HEK293 (cell line): ENCODE results near the gene HRC.
A peak's percentile ranks its signal among the peaks of the same experiment; 100 is the strongest.

Experiments
- CTCF ChIA-PET: fragments of 350-600 bp; formaldehyde crosslinking; extraction: SDS; loops from one replicate; lab custom pipeline; 2021; ENCODE audit warnings: antibody characterized with exemption; lab: Yijun Ruan, JAX
- POLR2A ChIA-PET: fragments of 300-600 bp; formaldehyde crosslinking; extraction: SDS; loops from one replicate; lab custom pipeline; 2020; ENCODE audit warnings: antibody characterized with exemption, inconsistent platforms; lab: Yijun Ruan, JAX
- H3K27ac ChIP-seq: fragments of 200-500 bp; sonication (Bioruptor generic); 2 replicates; pipeline ENCODE4 v1.5.1; 2014; ENCODE audit warnings: low read depth, low read length, control low read depth, inconsistent platforms; ENCODE audit errors: extremely low read depth
- H3K36me3 ChIP-seq, 2 experiments: fragments of 200-500 bp in 1 of 2; sonication (Bioruptor generic) in 1 of 2; 1 replicate in 1 of 2; 2 replicates in 1 of 2; pipeline ENCODE4 v1.5.1; 2014 to 2017; ENCODE audit warnings: inconsistent platforms in 2 of 2, low read length in 2 of 2; ENCODE audit not compliant: control insufficient read depth in 2 of 2, insufficient read depth in 1 of 2
- H3K4me1 ChIP-seq: fragments of 200-500 bp; sonication (Bioruptor generic); 2 replicates; pipeline ENCODE4 v1.5.1; 2014; ENCODE audit warnings: mild to moderate bottlenecking, low read length, inconsistent platforms; ENCODE audit not compliant: control insufficient read depth, insufficient read depth
- H3K4me3 ChIP-seq: 2 replicates; pipeline ENCODE4 v1.5.1; 2011; ENCODE audit warnings: low read depth, mild to moderate bottlenecking, control low read depth, low read length, moderate library complexity
- H3K9me3 ChIP-seq: fragments of 200-500 bp; sonication (Bioruptor generic); 2 replicates; pipeline ENCODE4 v1.5.1; 2014; ENCODE audit warnings: low read depth, low read length, inconsistent platforms; ENCODE audit not compliant: control insufficient read depth, insufficient read depth
- BCL6B ChIP-seq: fragments of 450-650 bp; formaldehyde crosslinking; IDR thresholded peaks from 2 replicates; pipeline ENCODE4 v1.5.1; 2017; ENCODE audit warnings: missing biosample characterization, missing genetic modification characterization
- GLI2 ChIP-seq: fragments of 450-650 bp; formaldehyde crosslinking; IDR thresholded peaks from 2 replicates; pipeline ENCODE4; 2017; ENCODE audit warnings: missing biosample characterization, missing genetic modification characterization, low read depth, borderline replicate concordance
- HOXC10 ChIP-seq: sonication (generic); formaldehyde crosslinking; IDR thresholded peaks from 2 replicates; pipeline ENCODE4 v1.8.1; 2023; ENCODE audit warnings: mild to moderate bottlenecking, missing genetic modification reagents
- ZBTB17 ChIP-seq: fragments of 450-650 bp; formaldehyde crosslinking; IDR thresholded peaks from 2 replicates; pipeline ENCODE4 v1.5.1; 2016; ENCODE audit warnings: missing biosample characterization, missing genetic modification characterization
- ZBTB21 ChIP-seq: fragments of 450-650 bp; formaldehyde crosslinking; IDR thresholded peaks from 2 replicates; pipeline ENCODE4 v1.5.1; 2017; ENCODE audit warnings: missing biosample characterization, missing genetic modification characterization
- ZBTB26 ChIP-seq: fragments of 450-650 bp; formaldehyde crosslinking; optimal IDR thresholded peaks from 2 replicates; pipeline ENCODE3; 2016; ENCODE audit warnings: missing biosample characterization, mild to moderate bottlenecking, missing genetic modification characterization
- ZBTB44 ChIP-seq: fragments of 450-650 bp; IDR thresholded peaks from 2 replicates; pipeline ENCODE4 v1.5.1; 2018; ENCODE audit warnings: missing biosample characterization, mild to moderate bottlenecking, missing genetic modification characterization
- ZFP41 ChIP-seq: fragments of 450-650 bp; formaldehyde crosslinking; IDR thresholded peaks from 2 replicates; pipeline ENCODE4 v1.5.1; 2016; ENCODE audit warnings: missing biosample characterization, missing genetic modification characterization, borderline replicate concordance
- ZNF10 ChIP-seq: fragments of 450-650 bp; formaldehyde crosslinking; IDR thresholded peaks from 2 replicates; pipeline ENCODE4 v1.5.1; 2017; ENCODE audit warnings: missing biosample characterization, missing genetic modification characterization
- ZNF280C ChIP-seq: fragments of 450-650 bp; formaldehyde crosslinking; IDR thresholded peaks from 2 replicates; pipeline ENCODE4 v1.5.1; 2016; ENCODE audit warnings: missing biosample characterization, missing genetic modification characterization
- ZNF311 ChIP-seq: fragments of 450-650 bp; formaldehyde crosslinking; IDR thresholded peaks from 2 replicates; pipeline ENCODE4 v1.5.1; 2017; ENCODE audit warnings: missing biosample characterization, missing genetic modification characterization, borderline replicate concordance
- ZNF398 ChIP-seq: fragments of 450-650 bp; formaldehyde crosslinking; IDR thresholded peaks from 2 replicates; pipeline ENCODE4 v1.5.1; 2017; ENCODE audit warnings: missing biosample characterization, missing genetic modification characterization
- ZNF513 ChIP-seq: fragments of 450-650 bp; IDR thresholded peaks from 2 replicates; pipeline ENCODE4 v1.5.1; 2018; ENCODE audit warnings: missing biosample characterization, missing genetic modification characterization
- ZNF843 ChIP-seq: fragments of 450-650 bp; formaldehyde crosslinking; IDR thresholded peaks from 2 replicates; pipeline ENCODE4 v1.5.1; 2016; ENCODE audit warnings: missing biosample characterization, missing genetic modification characterization
- ZSCAN23 ChIP-seq: fragments of 450-650 bp; formaldehyde crosslinking; IDR thresholded peaks from 2 replicates; pipeline ENCODE4 v1.5.1; 2016; ENCODE audit warnings: missing biosample characterization, missing genetic modification characterization

HRC gene

GRCh38 chr19:49148784-49149651 is 6.2 kb downstream of the HRC start (continued):
- peak; percentile 88 for TF ChIP-seq ZNF398 (tag by site-specific recombination)
- TF ChIP-seq ZSCAN23 (tag by site-specific recombination) = no peak
- no peak for TF ChIP-seq ZNF10 (tag by site-specific recombination)

GRCh38 chr19:49148044-49148682 is 7.0 kb downstream of the HRC start:
- no peak overlapping the region for H3K27ac ChIP-seq
- peaks cover 6% of the 10 kb centered on the region for H3K4me1 ChIP-seq
- no peaks in the 10 kb centered on the region for H3K9me3 ChIP-seq
- no peak overlapping the region for H3K4me3 ChIP-seq
- TF ChIP-seq ZFP41 (tag by site-specific recombination) = no peak
- no peak for TF ChIP-seq BCL6B (tag by site-specific recombination)
- TF ChIP-seq ZNF843 (tag by site-specific recombination) = no peak
- no peak for TF ChIP-seq ZBTB44 (tag by site-specific recombination)
- no peak for TF ChIP-seq ZBTB21 (tag by site-specific recombination)
- no peak for TF ChIP-seq GLI2 (tag by site-specific recombination)
- TF ChIP-seq ZBTB17 (tag by site-specific recombination) = no peak
- no peak for TF ChIP-seq ZBTB26
- TF ChIP-seq ZNF513 = no peak
- no peak for TF ChIP-seq ZNF311 (tag by site-specific recombination)
- TF ChIP-seq HOXC10 (CRISPR knock-in tag) = no peak
- TF ChIP-seq ZNF280C (tag by site-specific recombination) = no peak
- TF ChIP-seq, all 188 proteins: peak for 0
- ChIA-PET CTCF (interaction anchor here (0.7 to 6.6 kb wide), 9 partner anchors 9 to 150 kb away, joined by 3 to 70 read pairs (median 5); no protein-coding TSS in a partner anchor), POLR2A (interaction anchor here (0.6 to 3.1 kb wide), 9 partner anchors 10 to 155 kb away, joined by 3 to 27 read pairs (median 6); partner anchors contain the start of genes GYS1 and RUVBL2)
- no peaks in the 10 kb centered on the region; a peak in 1 of 3 replicates for H3K36me3 ChIP-seq
